ENCODE measurements around the gene CFAP410.

- TF ChIP-seq CTCF (IDR thresholded peaks at IDR 0.05; ENCODE audit: low read length) (no peak), EZH2phosphoT487 (IDR thresholded peaks at IDR 0.05; ENCODE audit: low read length) (no peak), EZH2 (optimal IDR thresholded peaks at IDR 0.05; ENCODE audit: low read depth, low read length) (no peak)
These were observed 18.1 kb upstream of the CFAP410 start for GRCh38 chr21:44357064-44357837.

Data from MM.1S (cell line).